HepG2 (cell line): ENCODE measurements around the gene XXYLT1. TPM values are rescaled to one million over a fixed set of nuclear protein-coding genes. Genes with fewer than 3 reads are reported as not detected.
A peak's percentile ranks its signal among the peaks of the same experiment; 100 is the strongest.

Experiments used
- ARNTL ChIP-seq: sonication (generic); formaldehyde crosslinking; IDR thresholded peaks from 2 replicates; pipeline ENCODE4 v1.4.0; 2020; ENCODE audit warnings: mild to moderate bottlenecking, missing genetic modification reagents
- BHLHE40 ChIP-seq: IDR thresholded peaks from 2 replicates; pipeline ENCODE4 v1.6.1; 2011; ENCODE audit warnings: low read length, improper control_type of control experiment
- GMEB1 ChIP-seq: sonication (generic); formaldehyde crosslinking; IDR thresholded peaks from 2 replicates; pipeline ENCODE4 v1.5.1; 2020; ENCODE audit warnings: missing genetic modification reagents, mild to moderate bottlenecking, borderline replicate concordance
- HBP1 ChIP-seq: IDR thresholded peaks from 2 replicates; pipeline ENCODE4 v1.6.1; 2016; ENCODE audit warnings: low read depth, control low read depth
- HNRNPLL ChIP-seq: fragments of 200-400 bp; formaldehyde crosslinking; IDR thresholded peaks from 2 replicates; pipeline ENCODE4 v1.6.1; 2017; ENCODE audit warnings: mild to moderate bottlenecking, low read depth, low read length; ENCODE audit not compliant: poor library complexity, severe bottlenecking
- KDM2A ChIP-seq: sonication (generic); formaldehyde crosslinking; IDR thresholded peaks from 2 replicates; pipeline ENCODE4 v1.4.0; 2020; ENCODE audit warnings: low read depth, missing genetic modification reagents, borderline replicate concordance
- KLF9 ChIP-seq: IDR thresholded peaks from 2 replicates; pipeline ENCODE4 v1.6.1; 2016; ENCODE audit warnings: low read depth
- MAZ ChIP-seq, 2 experiments: sonication (generic) in 1 of 2; formaldehyde crosslinking in 1 of 2; IDR thresholded peaks; 2 replicates each; pipeline versions ENCODE4 v1.5.0 to v1.6.1; 2012 to 2020; ENCODE audit warnings: low read depth in 2 of 2, mild to moderate bottlenecking in 2 of 2, borderline replicate concordance in 1 of 2, improper control_type of control experiment in 1 of 2, low read length in 1 of 2, missing genetic modification reagents in 1 of 2, moderate library complexity in 1 of 2
- RBFOX2 ChIP-seq: fragments of 200-400 bp; formaldehyde crosslinking; IDR thresholded peaks from 2 replicates; pipeline ENCODE4 v1.6.1; 2017; ENCODE audit warnings: low read depth, mild to moderate bottlenecking, low read length
- SP5 ChIP-seq: IDR thresholded peaks from 2 replicates; pipeline ENCODE4 v1.6.1; 2016; ENCODE audit warnings: low read depth, borderline replicate concordance
- STAG1 ChIP-seq: sonication (generic); formaldehyde crosslinking; IDR thresholded peaks from 2 replicates; pipeline ENCODE4 v1.4.0; 2020; ENCODE audit warnings: missing genetic modification reagents
- TARDBP ChIP-seq: sonication (generic); formaldehyde crosslinking; IDR thresholded peaks from 2 replicates; pipeline ENCODE4 v1.8.0; 2022; ENCODE audit warnings: mild to moderate bottlenecking, missing genetic modification reagents
- ZNF567 ChIP-seq: sonication (generic); formaldehyde crosslinking; IDR thresholded peaks from 2 replicates; pipeline ENCODE4 v1.8.1; 2023; ENCODE audit warnings: mild to moderate bottlenecking, missing genetic modification reagents, borderline replicate concordance
- ZNF768 ChIP-seq: sonication (generic); formaldehyde crosslinking; IDR thresholded peaks from 2 replicates; pipeline ENCODE4 v1.4.0; 2020; ENCODE audit warnings: missing genetic modification reagents
- ZUFSP ChIP-seq: sonication (generic); formaldehyde crosslinking; IDR thresholded peaks from 2 replicates; pipeline ENCODE4 v1.9.0; 2021; ENCODE audit warnings: missing genetic modification reagents, mild to moderate bottlenecking, borderline replicate concordance
- polyA plus RNA-seq, 8 experiments: library from polyadenylated mRNA; depleted of rRNA in 3 of 8; stranded (reverse) in 7 of 8; unstranded in 1 of 8; fragments of >200 nt; fragmentation: Illumina TruSeq in 4 of 8; extraction: Trizol in 4 of 8; gene quantifications; 2 replicates each; pipeline versions ENCODE4 v1.2.1 to v1.2.3, GENCODE V29; 2011 to 2016; ENCODE audit warnings: low read depth in 4 of 8, missing spikeins in 1 of 8, mixed read lengths in 1 of 8; ENCODE audit not compliant: insufficient read depth in 1 of 8
- total RNA-seq, 5 experiments: library from RNA; depleted of rRNA; stranded (reverse); fragments of >200 nt; fragmentation: Illumina TruSeq; extraction: Trizol; gene quantifications; 2 replicates each; pipeline ENCODE4 v1.2.3, GENCODE V29; 2016; ENCODE audit warnings: low read depth in 1 of 5
- TF ChIP-seq, protein P1 (sequence below), 2 experiments: sonication (generic) in 1 of 2; formaldehyde crosslinking in 1 of 2; IDR thresholded peaks; 2 replicates each; pipeline versions ENCODE4 v1.4.0 to v1.6.1; 2018 to 2020; ENCODE audit warnings: missing genetic modification reagents in 2 of 2, borderline replicate concordance in 1 of 2, low read depth in 1 of 2, mild to moderate bottlenecking in 1 of 2, missing biosample characterization in 1 of 2
- TF ChIP-seq, protein P2 (sequence below): sonication (generic); formaldehyde crosslinking; IDR thresholded peaks from 2 replicates; pipeline ENCODE4 v1.8.1; 2023; ENCODE audit warnings: mild to moderate bottlenecking, moderate library complexity, missing genetic modification reagents
- TF ChIP-seq, protein P3 (sequence below): sonication (generic); formaldehyde crosslinking; IDR thresholded peaks from 2 replicates; pipeline ENCODE4 v1.4.0; 2020; ENCODE audit warnings: missing genetic modification reagents; ENCODE audit errors: not compliant biosample characterization

Gene XXYLT1
- total and polyA plus RNA-seq, 2 of the 13 experiments (the other 11 are each of a cell fraction or from before 2014, with no cell fraction given) = 17.7 to 19.0 TPM

DNA sequence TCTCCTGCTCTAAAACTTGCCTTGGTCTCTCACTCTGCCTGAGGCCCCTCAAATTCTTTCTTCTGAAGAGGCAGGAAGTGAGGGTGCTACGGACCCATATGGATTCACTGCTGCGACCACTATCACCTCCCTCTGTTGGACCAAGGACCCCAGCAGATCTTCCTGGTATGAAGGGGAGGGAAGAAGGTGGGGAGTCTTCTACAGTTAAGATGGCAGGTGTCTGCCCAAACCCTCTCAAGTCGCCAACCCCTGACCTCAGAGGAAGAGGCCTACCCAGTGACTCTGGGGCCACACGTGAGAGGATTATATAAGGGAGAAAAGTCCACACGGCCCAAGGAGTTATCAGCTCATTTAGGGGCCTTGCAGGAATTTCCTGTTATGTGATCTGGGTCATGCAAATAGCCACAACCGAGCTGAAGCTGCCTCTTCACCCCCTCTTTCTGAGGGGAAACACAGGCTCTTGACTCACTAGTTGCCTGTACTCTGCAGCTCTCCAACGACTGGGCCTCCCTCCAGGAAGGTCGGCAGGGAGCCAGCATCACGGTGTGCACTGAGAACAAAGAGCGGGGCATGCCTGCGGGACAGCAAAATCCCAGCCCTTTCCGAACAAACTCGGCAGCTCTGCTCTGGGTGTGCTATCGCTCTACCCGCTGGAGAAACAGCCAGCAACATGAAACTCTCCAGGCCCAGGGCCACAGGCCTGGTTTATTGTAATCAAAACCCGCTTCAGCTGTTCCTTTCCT is 116.0 kb downstream of the XXYLT1 start (continued):
- TF ChIP-seq, protein P1, sequence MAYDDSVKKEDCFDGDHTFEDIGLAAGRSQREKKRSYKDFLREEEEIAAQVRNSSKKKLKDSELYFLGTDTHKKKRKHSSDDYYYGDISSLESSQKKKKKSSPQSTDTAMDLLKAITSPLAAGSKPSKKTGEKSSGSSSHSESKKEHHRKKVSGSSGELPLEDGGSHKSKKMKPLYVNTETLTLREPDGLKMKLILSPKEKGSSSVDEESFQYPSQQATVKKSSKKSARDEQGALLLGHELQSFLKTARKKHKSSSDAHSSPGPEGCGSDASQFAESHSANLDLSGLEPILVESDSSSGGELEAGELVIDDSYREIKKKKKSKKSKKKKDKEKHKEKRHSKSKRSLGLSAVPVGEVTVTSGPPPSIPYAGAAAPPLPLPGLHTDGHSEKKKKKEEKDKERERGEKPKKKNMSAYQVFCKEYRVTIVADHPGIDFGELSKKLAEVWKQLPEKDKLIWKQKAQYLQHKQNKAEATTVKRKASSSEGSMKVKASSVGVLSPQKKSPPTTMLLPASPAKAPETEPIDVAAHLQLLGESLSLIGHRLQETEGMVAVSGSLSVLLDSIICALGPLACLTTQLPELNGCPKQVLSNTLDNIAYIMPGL (CRISPR knock-in tag; IDR thresholded peaks at IDR 0.05; ENCODE audit: borderline replicate concordance in 1 of 2, low read depth in 1 of 2) = peak in 1 of 2 experiments; percentile 21; a peak in 1 of 4 replicates
- TF ChIP-seq BHLHE40 (peak; percentile 78), SP5 (CRISPR knock-in tag) (peak; percentile 33; the same call in 1 of the 2 replicates), KLF9 (CRISPR knock-in tag) (peak; percentile 30; the same call in 1 of the 2 replicates), STAG1 (peak; percentile 32), ARNTL (CRISPR knock-in tag) (peak; percentile 99), HNRNPLL (peak; percentile 20), TARDBP (CRISPR knock-in tag) (peak; percentile 86), ZUFSP (CRISPR knock-in tag) (no peak), MAZ (IDR thresholded peaks at IDR 0.05; ENCODE audit: borderline replicate concordance, low read depth, low read length) (0 out of 2 replicates have a peak, but pooled peaks have one; percentile 18), MAZ (CRISPR knock-in tag; IDR thresholded peaks at IDR 0.05; ENCODE audit: low read depth) (no peak), HBP1 (CRISPR knock-in tag) (no peak), KDM2A (peak; percentile 66; the same call in 1 of the 2 replicates), ZNF567 (CRISPR knock-in tag) (no peak), GMEB1 (CRISPR knock-in tag) (0 out of 2 replicates have a peak, but pooled peaks have one; percentile 34), ZNF768 (CRISPR knock-in tag) (0 out of 2 replicates have a peak, but pooled peaks have one; percentile 25), RBFOX2 (0 out of 2 replicates have a peak, but pooled peaks have one; percentile 34)
- TF ChIP-seq, protein P2, sequence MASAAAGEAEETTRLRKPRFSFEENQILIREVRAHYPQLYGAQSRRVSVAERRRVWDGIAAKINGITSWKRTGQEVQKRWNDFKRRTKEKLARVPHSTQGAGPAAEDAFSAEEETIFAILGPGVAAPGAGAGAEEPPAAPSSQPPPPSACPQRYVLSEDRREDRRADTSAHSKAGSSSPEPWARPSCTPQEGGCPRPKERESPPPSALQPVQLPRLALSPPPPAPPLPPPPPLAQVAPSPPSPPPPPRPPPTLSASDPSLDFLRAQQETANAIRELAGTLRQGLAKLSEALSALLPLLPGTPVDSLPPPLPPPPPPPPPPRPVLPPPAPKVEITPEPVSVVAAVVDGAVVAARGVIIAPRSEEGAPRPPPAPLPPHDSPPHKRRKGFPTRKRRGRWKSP (CRISPR knock-in tag) = 0 out of 2 replicates have a peak, but pooled peaks have one; percentile 50
- TF ChIP-seq, protein P3, sequence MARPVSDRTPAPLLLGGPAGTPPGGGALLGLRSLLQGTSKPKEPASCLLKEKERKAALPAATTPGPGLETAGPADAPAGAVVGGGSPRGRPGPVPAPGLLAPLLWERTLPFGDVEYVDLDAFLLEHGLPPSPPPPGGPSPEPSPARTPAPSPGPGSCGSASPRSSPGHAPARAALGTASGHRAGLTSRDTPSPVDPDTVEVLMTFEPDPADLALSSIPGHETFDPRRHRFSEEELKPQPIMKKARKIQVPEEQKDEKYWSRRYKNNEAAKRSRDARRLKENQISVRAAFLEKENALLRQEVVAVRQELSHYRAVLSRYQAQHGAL (CRISPR knock-in tag) = peak; percentile 67
